Neuronal stem cell (in vitro differentiated cells): Measurements from ENCODE around the gene HSD3B7. TPM values are rescaled to one million over a fixed set of nuclear protein-coding genes. Genes with fewer than 3 reads are reported as not detected.

Experiments used
- small RNA-seq: library from polyadenylated mRNA; stranded (forward); fragments of <200 nt; extraction: miRNeasy Mini kit (QIAGEN cat#:217004); gene quantifications from one replicate; pipeline ENCODE3, GENCODE V24; 2013; ENCODE audit not compliant: insufficient read depth

HSD3B7 gene

Small RNAs within 50 kb of the gene (small RNA-seq; reads per million reads assigned to genes)
- not detected for gene AC135048.1
